GM19099 (cell line): ENCODE data around the gene WWOX.

Experiments used
- POLR2A ChIP-seq: IDR thresholded peaks from 3 replicates; pipeline ENCODE4 v1.6.1; 2011; ENCODE audit warnings: low read depth; ENCODE audit not compliant: insufficient read length; ENCODE audit errors: extremely low read depth

Gene WWOX

DNA sequence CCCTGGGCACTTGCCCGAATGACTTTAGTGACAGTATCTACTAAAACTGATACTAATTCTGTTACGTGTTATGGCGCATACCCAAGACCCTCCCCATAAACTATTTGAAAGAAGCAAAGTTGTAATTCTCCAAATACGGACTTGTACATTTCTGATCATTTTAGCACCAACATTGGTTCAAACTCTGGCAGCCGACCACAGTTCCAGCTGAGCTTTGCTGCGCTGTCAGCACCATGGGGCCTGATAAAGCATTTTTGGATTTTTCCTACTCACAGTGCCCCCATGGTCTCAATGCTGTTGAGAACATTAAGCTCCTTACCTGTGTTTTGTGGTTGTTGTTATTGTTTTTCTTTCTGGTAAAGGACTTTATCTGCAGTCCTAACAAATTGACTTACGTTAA is 1040.3 kb downstream of the WWOX start:
- TF ChIP-seq POLR2A = no peak

GRCh38 chr16:79143026-79143425 is 1043.6 kb downstream of the WWOX start:
- no peak for TF ChIP-seq POLR2A

GRCh38 chr16:79150151-79150550 is 1050.7 kb downstream of the WWOX start:
- no peak for TF ChIP-seq POLR2A

- no peak for TF ChIP-seq POLR2A
Observed at GRCh38 chr16:79150632-79151310, 1051.3 kb downstream of the WWOX start.

- no peak for TF ChIP-seq POLR2A
Observed at GRCh38 chr16:79154086-79154485, 1054.6 kb downstream of the WWOX start.

- TF ChIP-seq POLR2A = no peak
Observed at GRCh38 chr16:79155471-79155870, 1056.0 kb downstream of the WWOX start.

DNA sequence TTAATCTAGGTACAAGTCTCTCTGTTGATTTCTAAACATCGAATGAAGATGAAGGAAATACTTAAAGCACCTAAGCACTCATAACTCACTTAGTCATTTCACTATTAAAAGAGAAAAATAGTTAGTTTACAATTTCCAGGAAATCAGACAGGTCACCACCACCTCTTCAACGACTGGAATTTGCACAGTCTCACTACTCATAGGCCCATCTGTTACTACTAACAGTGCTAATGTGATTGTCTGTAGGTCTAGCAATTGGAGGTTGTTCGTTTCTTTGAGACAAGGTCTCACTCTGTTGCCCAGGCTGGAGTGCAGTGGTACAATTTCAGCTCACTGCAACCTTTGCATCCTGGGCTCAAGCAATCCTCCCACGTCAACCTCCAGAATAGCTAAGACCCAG is 1056.5 kb downstream of the WWOX start:
- no peak for TF ChIP-seq POLR2A

DNA sequence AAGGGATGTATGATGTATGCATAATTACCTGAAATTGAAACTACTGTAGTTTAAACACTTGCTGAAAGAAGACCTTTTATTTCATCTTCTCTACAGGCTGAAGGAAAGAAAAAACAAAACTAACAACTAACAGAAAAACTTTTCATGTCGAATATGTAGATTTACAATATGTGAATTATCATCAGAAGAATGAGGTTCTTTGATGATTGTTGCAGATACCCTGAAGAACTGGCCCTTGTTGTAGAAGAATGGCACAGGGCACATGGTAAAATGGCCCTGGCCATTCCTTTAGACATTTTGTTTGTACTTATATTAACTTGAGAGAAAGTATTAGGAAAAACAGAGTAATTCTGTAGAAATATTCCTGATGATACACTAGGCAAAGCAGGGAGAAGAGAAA is 1057.3 kb downstream of the WWOX start:
- no peak for TF ChIP-seq POLR2A

- no peak for TF ChIP-seq POLR2A
Observed at GRCh38 chr16:79158337-79158736, 1058.9 kb downstream of the WWOX start.

DNA sequence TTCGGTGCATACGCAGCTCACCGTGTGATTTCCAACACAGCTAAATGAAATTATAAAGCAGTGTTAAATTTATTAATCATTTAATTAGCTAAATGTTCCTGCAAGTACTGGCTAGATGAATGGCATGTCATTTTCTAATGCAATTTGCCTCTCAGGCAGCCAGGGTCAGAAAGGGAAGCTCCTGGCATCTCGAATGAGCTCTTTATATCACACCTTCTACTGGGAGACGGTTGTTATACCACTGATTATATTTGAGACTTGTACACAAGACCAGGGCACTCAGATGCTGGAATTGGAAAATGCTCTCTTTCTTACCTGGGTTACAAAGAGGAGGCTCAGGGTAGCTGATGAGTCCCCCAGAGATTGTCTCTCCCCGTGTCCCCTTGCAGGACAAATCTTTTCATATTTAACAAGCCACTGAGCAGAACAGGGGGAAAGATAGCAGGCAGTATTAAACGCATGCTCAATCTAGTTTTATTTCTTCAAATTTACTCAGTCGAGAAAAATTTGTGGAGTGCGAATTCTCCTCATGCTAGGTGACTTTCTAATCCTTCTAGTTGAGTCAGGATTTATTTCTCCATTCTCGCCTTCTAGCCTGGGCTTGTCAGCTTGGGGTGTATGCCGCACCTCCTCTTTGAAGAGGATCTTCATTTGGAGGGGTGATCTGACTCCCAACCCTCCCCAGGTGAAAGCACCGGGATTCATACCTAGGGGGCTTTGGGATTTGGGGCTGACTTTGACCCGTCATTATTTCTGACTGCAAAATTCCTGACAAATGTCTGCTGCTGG is 1060.0 kb downstream of the WWOX start:
- no peak for TF ChIP-seq POLR2A

GRCh38 chr16:79162977-79163376 is 1063.5 kb downstream of the WWOX start:
- no peak for TF ChIP-seq POLR2A

DNA sequence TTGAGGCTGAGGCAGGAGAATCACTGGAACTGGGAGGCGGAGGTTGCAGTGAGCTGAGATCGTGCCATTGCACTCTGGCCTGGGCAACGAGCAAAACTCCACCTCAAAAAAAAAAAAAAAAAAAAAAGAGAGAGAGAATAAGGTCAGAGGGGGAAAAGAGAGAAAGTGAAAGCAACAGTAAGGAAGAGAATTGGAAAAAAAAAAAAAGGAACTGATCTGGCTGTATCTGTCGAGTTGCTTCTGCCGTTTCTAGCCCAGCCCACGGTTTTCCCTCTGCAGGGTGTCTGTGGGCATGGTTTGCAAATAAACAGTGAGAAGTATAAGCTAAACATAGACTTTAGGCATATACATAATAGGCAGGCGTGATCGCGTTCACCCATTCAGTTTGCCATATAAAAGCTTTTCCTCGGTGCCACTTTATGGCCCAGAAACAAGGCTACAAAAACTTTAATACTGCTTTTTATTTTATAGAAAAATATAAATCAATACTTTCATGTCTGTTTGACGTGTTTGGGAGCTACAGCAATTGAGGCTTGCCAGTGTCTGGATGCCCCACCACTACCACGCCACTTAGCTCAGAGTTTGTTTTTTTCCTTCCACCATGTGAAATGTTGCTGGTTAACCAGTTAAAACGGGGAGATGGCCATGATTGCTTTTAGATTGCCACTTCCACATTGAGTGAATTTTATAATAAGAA is 1064.4 kb downstream of the WWOX start:
- TF ChIP-seq POLR2A = no peak

GRCh38 chr16:79164388-79164995 is 1065.0 kb downstream of the WWOX start:
- TF ChIP-seq POLR2A = no peak

GRCh38 chr16:79165079-79165478 is 1065.6 kb downstream of the WWOX start:
- TF ChIP-seq POLR2A = no peak

DNA sequence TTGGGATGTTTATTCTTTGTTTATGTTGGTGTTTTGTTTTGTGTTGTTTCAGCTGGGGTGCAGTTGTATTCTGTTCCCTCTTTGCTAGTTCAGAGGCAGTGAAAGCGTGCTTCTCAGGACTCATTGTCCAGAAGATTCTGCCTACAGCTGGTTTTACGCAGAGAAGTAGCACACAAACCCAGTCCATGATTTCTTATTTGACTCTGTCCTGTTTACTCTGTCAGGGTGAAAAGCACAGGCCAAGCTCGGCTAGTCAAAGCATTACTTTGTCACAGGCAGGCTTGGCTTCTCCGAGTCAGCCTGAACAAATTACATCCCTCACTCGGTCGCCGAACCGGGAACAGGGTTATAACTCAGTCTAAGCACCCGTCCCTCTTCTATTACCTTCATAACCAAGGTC is 1066.1 kb downstream of the WWOX start:
- TF ChIP-seq POLR2A = no peak
